NCI-H2029 treated with DMSO at 0.1 percent for 48 hours (cell line): ENCODE results near the gene NDUFA11.

Source experiments
- DNase-seq: peaks from one replicate; lab custom pipeline; 2025; lab: John Stamatoyannopoulos, UW

The NDUFA11 gene

DNA sequence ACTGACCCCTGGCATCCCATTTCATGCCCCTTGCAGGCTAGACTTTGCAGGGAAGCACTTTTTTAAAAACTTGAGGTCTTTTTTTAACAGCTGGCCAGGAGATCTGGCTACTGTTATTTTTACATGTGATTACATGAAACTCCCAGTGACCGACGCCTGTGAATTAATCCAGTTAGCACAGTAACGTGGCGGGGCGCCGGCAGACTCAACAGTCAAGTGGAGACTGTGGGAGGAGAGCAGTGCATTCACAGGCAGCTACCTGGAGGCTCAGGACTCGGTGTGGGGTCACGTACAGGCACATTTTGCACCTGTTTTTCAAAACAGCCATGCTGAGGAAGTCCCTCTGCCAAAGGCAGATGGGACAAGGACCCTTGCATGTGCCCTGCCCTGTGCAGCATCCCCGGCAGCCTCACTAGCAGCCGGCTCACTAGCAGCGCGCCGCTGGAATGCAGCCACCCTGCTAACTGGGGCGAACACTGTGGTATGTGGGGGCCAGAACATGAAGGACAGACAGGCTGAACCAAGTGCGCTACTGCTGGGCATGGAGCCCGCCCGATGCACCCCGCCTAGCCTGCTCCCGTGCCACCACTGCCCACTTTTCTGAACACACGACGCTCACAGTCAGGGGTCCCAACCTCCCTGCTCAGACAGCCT is 29.1 kb upstream of the NDUFA11 start:
- no peak for DNase-seq

GRCh38 chr19:5932146-5932545 is 28.6 kb upstream of the NDUFA11 start:
- no peak for DNase-seq

DNA sequence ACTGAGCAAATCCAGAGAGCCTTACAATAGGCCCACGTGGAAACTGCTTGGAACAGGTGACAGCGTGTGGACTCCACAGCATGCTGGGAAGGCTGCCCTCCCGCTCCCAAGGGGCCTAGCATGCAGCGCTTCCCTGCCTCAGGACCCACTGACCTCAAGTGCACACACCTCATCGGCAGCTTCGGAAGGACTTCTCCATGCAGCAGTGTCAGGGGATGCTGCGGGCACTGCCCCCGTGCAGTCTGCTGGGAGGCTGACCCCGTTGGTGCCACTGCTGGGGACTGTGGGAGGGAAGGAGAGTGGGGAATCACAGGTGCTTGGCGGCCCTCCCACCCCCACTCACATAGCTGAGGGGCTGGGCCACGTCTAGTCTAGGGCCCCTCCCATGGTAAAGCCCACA is 27.7 kb upstream of the NDUFA11 start:
- DNase-seq: no peak

DNA sequence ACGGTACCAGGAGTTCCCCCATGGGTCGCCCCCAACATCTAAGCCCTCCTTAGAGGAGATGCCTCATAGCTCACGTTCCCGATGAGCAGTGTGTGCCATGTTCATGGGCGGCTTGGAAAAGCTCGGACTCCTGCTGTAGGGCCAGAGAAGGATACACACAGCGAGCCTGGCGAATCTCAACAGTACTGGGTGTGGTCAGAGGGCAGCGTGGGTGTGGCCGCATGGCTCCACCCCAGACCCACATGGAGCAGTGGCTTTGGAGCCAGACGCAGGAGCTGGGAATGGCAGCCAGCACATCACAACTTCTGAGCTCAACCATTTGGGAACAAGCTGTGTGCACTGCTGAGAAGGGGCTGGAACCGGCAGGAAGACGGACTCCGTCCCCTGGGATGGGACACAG is 26.0 kb upstream of the NDUFA11 start:
- no peak for DNase-seq

GRCh38 chr19:5929179-5929578 is 25.6 kb upstream of the NDUFA11 start:
- DNase-seq: no peak

- no peak for DNase-seq
Observed at GRCh38 chr19:5927441-5927821, 23.8 kb upstream of the NDUFA11 start.

- no peak for DNase-seq
Observed at GRCh38 chr19:5926641-5927440, 23.3 kb upstream of the NDUFA11 start.

GRCh38 chr19:5925830-5926427 is 22.3 kb upstream of the NDUFA11 start:
- no peak for DNase-seq

DNA sequence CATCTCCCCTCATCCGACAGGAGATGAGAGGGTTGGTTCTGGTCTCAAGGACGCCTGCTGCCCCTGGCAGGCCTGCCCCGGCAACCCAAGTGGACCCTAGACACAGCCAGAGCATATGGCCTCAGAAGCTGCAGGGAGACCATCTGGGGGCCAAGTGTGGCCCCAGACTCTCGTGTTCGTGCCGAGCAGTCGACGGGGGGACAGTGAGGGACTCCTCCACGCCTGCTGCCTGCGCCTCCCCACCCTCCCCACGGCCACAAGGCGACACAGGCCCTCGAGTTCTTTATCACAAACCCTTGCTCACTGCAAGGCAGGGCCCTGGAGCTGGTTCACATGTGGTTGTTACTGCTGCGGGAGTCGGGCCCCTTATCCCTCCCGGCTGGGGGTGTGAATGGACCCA is 19.8 kb upstream of the NDUFA11 start:
- DNase-seq: no peak

GRCh38 chr19:5922161-5922545 is 18.6 kb upstream of the NDUFA11 start:
- no peak for DNase-seq

DNA sequence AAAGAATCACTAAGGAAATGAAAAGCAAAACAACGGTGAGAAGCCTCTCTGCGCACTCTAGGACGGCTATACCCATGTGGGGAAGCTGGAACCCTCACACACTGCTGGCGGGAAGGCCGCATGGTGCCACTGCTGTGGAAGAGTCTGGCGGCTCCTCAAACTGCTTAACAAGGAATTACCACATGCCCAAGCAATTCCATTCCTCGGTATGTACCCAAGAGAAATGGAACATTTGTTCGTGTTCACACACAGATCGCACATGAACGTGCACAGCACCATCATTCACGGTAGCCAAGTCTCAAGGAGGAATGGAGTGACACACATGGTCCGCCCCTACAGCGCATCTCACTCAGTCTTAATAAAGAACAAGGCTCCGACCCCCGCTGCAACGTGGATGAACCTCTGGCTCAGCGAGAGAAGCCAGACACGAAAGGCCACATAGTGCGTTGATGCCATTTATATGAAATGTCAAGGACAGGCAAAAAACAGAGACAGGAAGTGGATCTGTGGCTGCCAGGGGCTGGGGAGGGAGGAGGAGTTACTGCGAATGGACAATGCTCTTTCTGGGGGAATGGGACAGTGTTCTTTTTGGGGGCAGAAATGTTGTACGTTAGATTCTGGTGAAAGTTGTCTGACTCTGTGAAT is 18.0 kb upstream of the NDUFA11 start:
- no peak for DNase-seq

DNA sequence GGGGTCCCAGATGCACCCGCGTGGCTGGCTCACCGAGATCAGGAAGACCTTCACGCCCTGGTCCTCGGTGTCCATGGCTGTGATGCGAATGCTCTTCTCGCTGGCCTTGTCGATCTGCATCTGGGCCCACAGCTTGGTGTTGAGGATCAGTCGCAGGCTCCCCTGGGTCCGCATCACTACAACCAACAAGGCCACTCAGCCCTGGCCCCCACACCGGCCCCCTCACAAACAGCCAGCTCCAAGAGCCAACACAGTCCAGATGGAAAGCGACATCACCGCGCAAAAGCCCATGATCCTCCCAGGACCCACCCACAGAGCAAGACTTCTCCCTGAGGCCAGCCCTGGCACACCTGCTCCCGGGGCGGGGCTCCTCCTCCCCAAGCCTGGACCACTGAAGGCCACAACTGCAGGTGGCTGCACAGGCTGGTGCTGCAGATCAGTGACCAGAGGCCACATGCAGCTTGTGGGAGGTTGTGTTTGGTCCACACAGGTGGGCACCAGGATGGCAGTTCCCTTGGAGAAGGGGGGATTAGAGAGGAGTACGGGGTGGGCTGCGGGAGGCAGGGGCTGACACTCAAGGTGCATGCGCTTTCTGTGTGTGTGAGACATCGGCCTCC is 15.0 kb upstream of the NDUFA11 start:
- no peak for DNase-seq

GRCh38 chr19:5917431-5918107 is 14.0 kb upstream of the NDUFA11 start:
- DNase-seq: no peak

DNA sequence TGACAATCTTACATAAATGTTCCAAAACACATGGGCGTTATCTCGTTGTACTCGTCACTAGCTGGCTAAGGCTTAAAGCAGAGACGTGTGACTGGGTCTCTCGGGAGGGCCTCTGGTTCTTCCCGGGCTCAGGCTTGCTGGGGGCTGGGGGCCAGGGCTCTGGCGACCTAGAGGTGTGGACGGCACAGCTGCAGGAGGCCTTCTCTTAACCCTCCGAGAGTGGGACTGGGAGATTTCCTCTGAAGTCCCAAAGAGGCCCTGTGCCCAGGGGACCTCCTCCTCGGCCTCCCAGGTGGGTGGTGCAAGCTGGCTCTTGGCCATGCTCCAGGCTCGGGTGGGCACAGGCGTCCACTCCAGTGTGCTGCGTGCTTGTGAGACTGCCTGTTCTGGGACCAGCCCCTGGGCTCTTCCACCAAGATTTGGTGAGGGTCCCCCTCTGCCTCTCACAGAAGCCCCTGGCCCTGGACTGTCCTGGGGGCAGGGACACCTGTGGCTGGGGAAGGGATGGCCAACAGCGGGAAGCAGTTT is 12.7 kb upstream of the NDUFA11 start:
- no peak for DNase-seq

GRCh38 chr19:5915782-5916165 is 12.2 kb upstream of the NDUFA11 start:
- no peak for DNase-seq

DNA sequence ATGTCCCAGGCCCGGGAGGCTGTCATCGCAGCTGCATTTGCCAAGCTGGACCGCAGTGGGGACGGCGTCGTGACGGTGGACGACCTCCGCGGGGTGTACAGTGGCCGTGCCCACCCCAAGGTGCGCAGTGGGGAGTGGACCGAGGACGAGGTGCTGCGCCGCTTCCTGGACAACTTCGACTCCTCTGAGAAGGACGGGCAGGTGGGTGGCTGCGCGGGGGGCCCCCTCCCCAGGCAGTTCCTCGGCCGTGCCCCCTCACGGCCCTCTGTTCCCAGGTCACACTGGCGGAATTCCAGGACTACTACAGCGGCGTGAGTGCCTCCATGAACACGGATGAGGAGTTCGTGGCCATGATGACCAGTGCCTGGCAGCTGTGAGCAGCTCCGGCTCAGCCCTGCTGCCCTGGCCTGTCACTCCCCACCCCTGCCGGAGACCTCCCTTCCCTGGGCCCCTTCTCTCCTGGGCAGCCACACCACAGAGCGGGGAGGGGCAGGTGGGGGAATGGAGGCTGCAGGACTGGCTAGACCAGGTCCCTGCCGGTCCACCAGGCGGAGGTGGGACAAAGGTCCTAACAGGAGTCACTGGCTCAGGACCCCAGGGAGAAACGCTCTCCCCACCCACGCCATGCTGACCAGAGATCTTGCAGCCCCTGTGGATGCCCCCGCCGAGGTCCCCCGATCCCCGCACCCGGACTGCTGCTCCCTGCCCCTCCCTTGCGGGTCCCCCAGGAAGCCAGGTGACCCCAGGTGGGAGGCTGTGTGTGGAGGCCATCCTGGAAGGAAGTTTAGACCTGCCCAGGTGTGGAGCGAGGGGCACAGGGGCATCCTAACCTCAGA is 11.6 kb upstream of the NDUFA11 start:
- no peak for DNase-seq

- no peak for DNase-seq
Observed at GRCh38 chr19:5914358-5914774, 10.8 kb upstream of the NDUFA11 start.

DNA sequence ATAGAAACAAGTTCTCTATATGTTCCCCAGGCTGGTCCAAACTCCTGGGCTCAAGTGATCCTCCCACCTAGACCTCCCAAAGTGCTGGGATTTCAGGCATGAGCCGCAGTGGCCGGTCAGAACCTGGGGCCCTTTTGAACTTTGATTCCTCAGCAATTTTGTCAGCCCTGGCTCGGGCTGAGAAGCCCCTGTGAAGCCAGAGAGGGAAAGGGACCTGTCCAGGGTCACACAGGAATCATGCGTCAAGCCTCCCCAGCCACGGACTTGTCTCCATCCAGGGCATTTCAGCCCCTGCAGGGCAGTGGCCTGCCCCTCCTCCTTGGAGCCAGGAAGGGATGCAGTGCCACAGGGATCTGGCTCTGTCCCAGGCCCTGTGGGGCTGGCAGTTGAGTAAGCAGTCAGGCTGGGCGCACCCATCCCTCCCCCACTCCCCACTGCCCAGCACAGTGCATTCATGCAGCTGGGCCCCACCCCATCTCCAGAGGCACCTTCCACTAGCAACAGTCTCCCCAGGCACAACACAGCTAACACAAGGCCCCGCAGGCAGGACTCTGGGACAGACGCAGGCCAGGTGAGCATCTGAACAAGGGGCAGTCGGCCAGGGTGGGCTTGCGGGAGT is 10.3 kb upstream of the NDUFA11 start, which contains the start of gene CAPS:
Gene CAPS (plus strand): TSS at position 516 of the 619 bp plus-strand sequence. CDS start 153 bp downstream, outside the sequence.
- no peak for DNase-seq

- no peak for DNase-seq
Observed at GRCh38 chr19:5911366-5911765, 7.8 kb upstream of the NDUFA11 start.

DNA sequence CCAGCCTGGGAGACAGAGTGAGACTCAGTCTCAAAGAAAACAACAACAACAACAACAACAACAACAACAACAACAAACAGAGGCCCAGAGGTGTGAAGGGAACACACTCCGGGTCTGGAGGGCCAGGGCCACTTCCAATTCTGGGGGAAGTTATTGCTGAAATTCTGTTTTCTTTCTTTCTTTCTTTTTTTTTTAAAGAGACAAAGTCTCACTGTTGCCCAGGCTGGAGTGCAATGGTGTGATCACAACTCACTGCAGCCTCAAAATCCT is 7.0 kb upstream of the NDUFA11 start:
- DNase-seq: no peak
